ENCODE measurements around the gene LDB3. TPM values are rescaled to one million over a fixed set of nuclear protein-coding genes. Genes with fewer than 3 reads are reported as not detected.

The LDB3 gene
- total and polyA plus RNA-seq, 10 donors: 0.14 to 1.2 (median 0.36) TPM; not detected in 2

GRCh38 chr10:86715156-86715795 lies 47.0 kb downstream of the LDB3 start:
- no peaks in the 10 kb centered on the region for H3K36me3 ChIP-seq
- intact Hi-C loops (cut with DNase I; ENCODE audit: low total_unique reads): no loop called here
- 69 to 80% (median 73%) methylated on average over 6 of the region's 6 CpGs for WGBS, 5 donors
- no peaks in the 10 kb centered on the region for H3K9me3 ChIP-seq
- peaks cover 9 to 23% (median 19%) of the 10 kb centered on the region in 6 donors for H3K4me1 ChIP-seq
- TF ChIP-seq POLR2A (IDR thresholded peaks at IDR 0.05) (no peak), CTCF (IDR thresholded peaks at IDR 0.05 in 8 of 11, conservative IDR thresholded peaks at IDR 0.05 in 3 of 11) (no peak), POLR2AphosphoS5 (IDR thresholded peaks at IDR 0.05) (no peak)
- no peak overlapping the region for H3K4me3 ChIP-seq
- H3K27me3 ChIP-seq (replicated peaks in 1 of 7): peaks cover 0 to 44% (median 0%) of the 10 kb centered on the region in 7 donors
- no peak for DNase-seq
- H3K27ac ChIP-seq: no peak overlapping the region

GRCh38 chr10:86715836-86716235 lies 47.5 kb downstream of the LDB3 start:
- intact Hi-C loops (cut with DNase I; ENCODE audit: low total_unique reads): no loop called here
- no peak overlapping the region for H3K4me3 ChIP-seq
- no peaks in the 10 kb centered on the region for H3K9me3 ChIP-seq
- TF ChIP-seq POLR2A (IDR thresholded peaks at IDR 0.05) (no peak), POLR2AphosphoS5 (IDR thresholded peaks at IDR 0.05) (no peak), CTCF (IDR thresholded peaks at IDR 0.05 in 8 of 11, conservative IDR thresholded peaks at IDR 0.05 in 3 of 11) (no peak)
- H3K36me3 ChIP-seq: no peaks in the 10 kb centered on the region
- no peak overlapping the region for H3K27ac ChIP-seq
- peaks cover 0 to 41% (median 0%) of the 10 kb centered on the region in 7 donors for H3K27me3 ChIP-seq (replicated peaks in 1 of 7)
- WGBS, 5 donors: 68 to 83% (median 73%) methylated on average over 5 of the region's 5 CpGs
- peaks cover 5 to 18% (median 13%) of the 10 kb centered on the region in 6 donors for H3K4me1 ChIP-seq
- DNase-seq: no peak

GRCh38 chr10:86716466-86716865 lies 48.2 kb downstream of the LDB3 start:
- Histone ChIP-seq H3K36me3 (no peaks in the 10 kb centered on the region), H3K9me3 (no peaks in the 10 kb centered on the region), H3K4me1 (peaks cover 3 to 13% (median 8%) of the 10 kb centered on the region in 6 donors), H3K27ac (no peak overlapping the region), H3K27me3 (replicated peaks in 1 of 7) (peaks cover 0 to 40% (median 0%) of the 10 kb centered on the region in 7 donors), H3K4me3 (no peak overlapping the region)
- WGBS, 5 donors: 91 to 96% (median 93%) methylated on average over 7 to 13 of the region's 13 CpGs
- intact Hi-C loops (cut with DNase I; ENCODE audit: low total_unique reads): no loop called here
- TF ChIP-seq POLR2A (IDR thresholded peaks at IDR 0.05) (no peak), POLR2AphosphoS5 (IDR thresholded peaks at IDR 0.05) (no peak), CTCF (IDR thresholded peaks at IDR 0.05 in 8 of 11, conservative IDR thresholded peaks at IDR 0.05 in 3 of 11) (no peak)
- DNase-seq: no peak

GRCh38 chr10:86718556-86718955 lies 50.2 kb downstream of the LDB3 start:
- intact Hi-C loops (cut with DNase I; ENCODE audit: low total_unique reads): no loop called here
- TF ChIP-seq CTCF (IDR thresholded peaks at IDR 0.05 in 8 of 11, conservative IDR thresholded peaks at IDR 0.05 in 3 of 11): no peak
- TF ChIP-seq POLR2A (IDR thresholded peaks at IDR 0.05): no peak
- TF ChIP-seq POLR2AphosphoS5 (IDR thresholded peaks at IDR 0.05): no peak
- no peak overlapping the region for H3K4me3 ChIP-seq
- no peaks in the 10 kb centered on the region for H3K4me1 ChIP-seq
- H3K36me3 ChIP-seq: no peaks in the 10 kb centered on the region
- no peak overlapping the region for H3K27ac ChIP-seq
- DNase-seq: no peak
- no peaks in the 10 kb centered on the region for H3K9me3 ChIP-seq
- H3K27me3 ChIP-seq (replicated peaks in 1 of 7): peaks cover 0 to 45% (median 0%) of the 10 kb centered on the region in 7 donors
- WGBS, 5 donors: 85 to 93% (median 90%) methylated on average over 8 of the region's 8 CpGs

Data from spleen (tissue), 11 donors.